GM18909 (cell line): ENCODE data around the gene PDZK1.
"Not testable (repeated sequence)": the region's sequence is repeated elsewhere in the genome, so short reads cannot be mapped to it uniquely, and the experiment has no call there.

Experiments
- ATAC-seq: cut with Tn5 transposase; IDR thresholded peaks from one replicate; pipeline ENCODE4 v1.9.1; 2021; ENCODE audit warnings: mild to moderate bottlenecking; ENCODE audit not compliant: unreplicated experiment, poor library complexity

The PDZK1 gene

GRCh38 chr1:145711213-145711651 lies 4.1 kb upstream of the PDZK1 start:
- ATAC-seq = no peak

GRCh38 chr1:145710291-145711027 lies 3.3 kb upstream of the PDZK1 start:
- ATAC-seq = no peak

GRCh38 chr1:145708063-145708462 lies 895 bp upstream of the PDZK1 start:
- ATAC-seq = no peak

GRCh38 chr1:145706086-145706664 lies 993 bp downstream of the PDZK1 start:
- ATAC-seq = no peak

GRCh38 chr1:145705622-145706021 lies 1.5 kb downstream of the PDZK1 start:
- ATAC-seq = no peak

- no peak for ATAC-seq
These were observed 4.3 kb downstream of the PDZK1 start for GRCh38 chr1:145702826-145703225.

- ATAC-seq = no peak
These were observed 5.1 kb downstream of the PDZK1 start for GRCh38 chr1:145702052-145702451.

GRCh38 chr1:145701306-145701862 lies 5.8 kb downstream of the PDZK1 start:
- ATAC-seq = no peak

GRCh38 chr1:145696630-145696960 lies 10.6 kb downstream of the PDZK1 start:
- no peak for ATAC-seq

- ATAC-seq = no peak
These were observed 11.1 kb downstream of the PDZK1 start for GRCh38 chr1:145695821-145696629.

- ATAC-seq = no peak
These were observed 14.3 kb downstream of the PDZK1 start for GRCh38 chr1:145692785-145693443.

- ATAC-seq = peak; percentile 74
These were observed 16.3 kb downstream of the PDZK1 start for GRCh38 chr1:145690587-145691558.

- ATAC-seq = no peak
These were observed 17.2 kb downstream of the PDZK1 start for GRCh38 chr1:145689922-145690321.

- no peak for ATAC-seq
These were observed 18.2 kb downstream of the PDZK1 start for GRCh38 chr1:145688924-145689323.

- ATAC-seq = no peak
These were observed 18.8 kb downstream of the PDZK1 start for GRCh38 chr1:145688328-145688727.

GRCh38 chr1:145686078-145686477 lies 21.1 kb downstream of the PDZK1 start:
- not testable (repeated sequence) for ATAC-seq

- not testable (repeated sequence) for ATAC-seq
These were observed 22.3 kb downstream of the PDZK1 start for GRCh38 chr1:145684858-145685257.

- ATAC-seq = not testable (repeated sequence)
These were observed 34.0 kb downstream of the PDZK1 start for GRCh38 chr1:145673217-145673616.

GRCh38 chr1:145670995-145671745 lies 36.0 kb downstream of the PDZK1 start:
- not testable (repeated sequence) for ATAC-seq
